Cardiac muscle cell (in vitro differentiated cells and primary cell): ENCODE results near the gene LARP6. TPM values are rescaled to one million over a fixed set of nuclear protein-coding genes. Genes with fewer than 3 reads are reported as not detected.
A peak's percentile ranks its signal among the peaks of the same experiment; 100 is the strongest.

Experiments
- DNase-seq, 2 donors: peaks; one replicate each; pipeline versions ENCODE4 v3.0.0 to v3.0.0-alpha.2; 2010 to 2017; ENCODE audit warnings: low read depth in 1 of 2, low spot score in 1 of 2
- H3K27ac ChIP-seq: fragments of 200-600 bp; sonication (generic); 2 replicates; pipeline ENCODE4 v1.5.1; 2016
- H3K27me3 ChIP-seq: fragments of 200-600 bp; sonication (generic); 2 replicates; pipeline ENCODE4 v1.6.0; 2016; ENCODE audit warnings: control low read depth
- H3K36me3 ChIP-seq: fragments of 200-600 bp; sonication (generic); 2 replicates; pipeline ENCODE4 v1.5.1; 2016; ENCODE audit warnings: control low read depth
- H3K4me1 ChIP-seq: fragments of 200-600 bp; sonication (generic); 2 replicates; pipeline ENCODE4 v1.8.1; 2017; ENCODE audit warnings: low read depth, mild to moderate bottlenecking, mixed run types
- H3K4me3 ChIP-seq: fragments of 200-600 bp; sonication (generic); 2 replicates; pipeline ENCODE4 v1.5.1; 2016; ENCODE audit warnings: mild to moderate bottlenecking
- H3K9me3 ChIP-seq: fragments of 200-600 bp; sonication (generic); 2 replicates; pipeline ENCODE4 v1.5.1; 2017; ENCODE audit warnings: low read depth, mild to moderate bottlenecking, control low read depth
- CTCF ChIP-seq: IDR thresholded peaks from 2 replicates; pipeline ENCODE4 v1.5.1; 2012; ENCODE audit warnings: low read depth, mild to moderate bottlenecking, low read length
- polyA plus RNA-seq: library from polyadenylated mRNA; unstranded; fragments of >200 nt; fragmentation: Nextera tagmentation; extraction: Ambion mirVana; gene quantifications from 2 replicates; pipeline ENCODE4 v1.2.1, GENCODE V29; 2016
- total RNA-seq: library from RNA; depleted of rRNA; stranded (reverse); fragments of >200 nt; gene quantifications from 2 replicates; pipeline ENCODE4 v1.2.3, GENCODE V29; 2016

Gene LARP6
- total and polyA plus RNA-seq, 2 experiments from 2014 or later = 45.7 to 54.2 TPM

GRCh38 chr15:70880781-70881180 lies 26.8 kb upstream of the LARP6 start:
- TF ChIP-seq CTCF = no peak
- Histone ChIP-seq H3K27ac (no peak overlapping the region), H3K27me3 (no peaks in the 10 kb centered on the region), H3K9me3 (no peaks in the 10 kb centered on the region), H3K4me1 (no peaks in the 10 kb centered on the region), H3K4me3 (no peak overlapping the region), H3K36me3 (peaks cover 7% of the 10 kb centered on the region)
- no peak for DNase-seq

GRCh38 chr15:70879401-70879800 lies 25.4 kb upstream of the LARP6 start:
- Histone ChIP-seq H3K36me3 (peaks cover 7% of the 10 kb centered on the region), H3K4me3 (no peak overlapping the region), H3K4me1 (no peaks in the 10 kb centered on the region), H3K27me3 (no peaks in the 10 kb centered on the region), H3K27ac (no peak overlapping the region), H3K9me3 (no peaks in the 10 kb centered on the region)
- no peak for TF ChIP-seq CTCF
- peak in 1 of 2 donors; percentile 44 for DNase-seq

GRCh38 chr15:70876683-70877082 lies 22.7 kb upstream of the LARP6 start:
- no peak overlapping the region for H3K27ac ChIP-seq
- no peak overlapping the region for H3K4me3 ChIP-seq
- no peaks in the 10 kb centered on the region for H3K4me1 ChIP-seq
- no peaks in the 10 kb centered on the region for H3K9me3 ChIP-seq
- TF ChIP-seq CTCF = no peak
- no peaks in the 10 kb centered on the region for H3K27me3 ChIP-seq
- DNase-seq = no peak
- peaks cover 2% of the 10 kb centered on the region for H3K36me3 ChIP-seq

GRCh38 chr15:70876011-70876410 lies 22.1 kb upstream of the LARP6 start:
- TF ChIP-seq CTCF = no peak
- Histone ChIP-seq H3K36me3 (no peaks in the 10 kb centered on the region), H3K4me3 (no peak overlapping the region), H3K9me3 (no peaks in the 10 kb centered on the region), H3K27me3 (no peaks in the 10 kb centered on the region), H3K27ac (no peak overlapping the region), H3K4me1 (no peaks in the 10 kb centered on the region)
- DNase-seq = no peak

- peaks cover 2% of the 10 kb centered on the region for H3K4me1 ChIP-seq
- TF ChIP-seq CTCF = peak; percentile 69
- no peak overlapping the region for H3K27ac ChIP-seq
- H3K4me3 ChIP-seq = no peak overlapping the region
- H3K27me3 ChIP-seq = no peaks in the 10 kb centered on the region
- no peaks in the 10 kb centered on the region for H3K36me3 ChIP-seq
- DNase-seq = peak; percentile 34 to 68
- no peaks in the 10 kb centered on the region for H3K9me3 ChIP-seq
Observed at GRCh38 chr15:70875001-70875782, 21.2 kb upstream of the LARP6 start.
